K562 (cell line): ENCODE results near the gene TEDC1. TPM values are rescaled to one million over a fixed set of nuclear protein-coding genes. Genes with fewer than 3 reads are reported as not detected.

ENCODE experiments used
- BRF1 ChIP-seq: IDR thresholded peaks from 3 replicates; pipeline ENCODE4 v1.6.1; 2011; ENCODE audit warnings: borderline replicate concordance, mild to moderate bottlenecking; ENCODE audit not compliant: insufficient read length; ENCODE audit errors: extremely low read depth
- BRF2 ChIP-seq: IDR thresholded peaks from 3 replicates; pipeline ENCODE4 v1.6.1; 2011; ENCODE audit warnings: borderline replicate concordance, mild to moderate bottlenecking; ENCODE audit not compliant: insufficient read length, insufficient read depth
- ESRRB ChIP-seq: fragments of 250-450 bp; sonication (Bioruptor Pico); IDR thresholded peaks from 2 replicates; pipeline ENCODE4 v1.5.0; 2020; ENCODE audit warnings: mild to moderate bottlenecking, moderate library complexity, borderline replicate concordance
- ETS2 ChIP-seq: IDR thresholded peaks from 2 replicates; pipeline ENCODE4 v1.6.1; 2016; ENCODE audit warnings: borderline replicate concordance, missing genetic modification characterization, mild to moderate bottlenecking, moderate library complexity, missing compliant biosample characterization; ENCODE audit not compliant: poor library complexity, severe bottlenecking
- L3MBTL2 ChIP-seq: fragments of 450-650 bp; IDR thresholded peaks from 2 replicates; pipeline ENCODE4 v1.6.1; 2016; ENCODE audit warnings: mild to moderate bottlenecking, moderate library complexity
- NRF1 ChIP-seq, 2 experiments: fragments of 450-650 bp; IDR thresholded peaks in 1 of 2; conservative IDR thresholded peaks in 1 of 2; 2 replicates each; pipeline ENCODE4 v1.6.1; 2014; ENCODE audit warnings: mild to moderate bottlenecking in 2 of 2
- PHTF2 ChIP-seq: fragments of 250-450 bp; sonication (Bioruptor Pico); IDR thresholded peaks from 2 replicates; pipeline ENCODE4 v1.5.0; 2021; ENCODE audit warnings: mild to moderate bottlenecking
- PTRF ChIP-seq: fragments of 450-650 bp; IDR thresholded peaks from 2 replicates; pipeline ENCODE4 v1.6.1; 2016; ENCODE audit warnings: mild to moderate bottlenecking, missing genetic modification characterization, missing compliant biosample characterization
- RAD21 ChIP-seq, 2 experiments: fragments of 250-450 bp in 1 of 2; fragments of 450-650 bp in 1 of 2; sonication (Bioruptor Pico) in 1 of 2; formaldehyde crosslinking in 1 of 2; IDR thresholded peaks in 1 of 2; conservative IDR thresholded peaks in 1 of 2; 2 replicates each; pipeline versions ENCODE4 v1.4.0 to v1.8.0; 2020 to 2022; ENCODE audit warnings: mild to moderate bottlenecking in 2 of 2, moderate library complexity in 1 of 2
- REST ChIP-seq, 2 experiments: fragments of 450-650 bp; formaldehyde crosslinking in 1 of 2; IDR thresholded peaks; 2 replicates each; pipeline versions ENCODE4 v1.4.0 to v1.6.1; 2014 to 2020; ENCODE audit warnings: mild to moderate bottlenecking in 2 of 2, borderline replicate concordance in 1 of 2, low read depth in 1 of 2
- SIN3A ChIP-seq, 2 experiments: fragments of 150-350 bp in 1 of 2; IDR thresholded peaks; 2 replicates each; pipeline ENCODE4 v1.6.1; 2011 to 2016; ENCODE audit warnings: borderline replicate concordance in 2 of 2, low read depth in 2 of 2, low read length in 2 of 2, mild to moderate bottlenecking in 2 of 2, moderate library complexity in 2 of 2; ENCODE audit not compliant: control insufficient read depth in 1 of 2
- SIX5 ChIP-seq, 2 experiments: IDR thresholded peaks; 2 replicates each; pipeline ENCODE4 v1.6.1; 2011; ENCODE audit warnings: low read length in 2 of 2, borderline replicate concordance in 1 of 2, low read depth in 1 of 2, mild to moderate bottlenecking in 1 of 2, moderate library complexity in 1 of 2; ENCODE audit not compliant: insufficient read depth in 1 of 2
- VEZF1 ChIP-seq: fragments of 200-800 bp; sonication (Bioruptor generic); IDR thresholded peaks from 2 replicates; pipeline ENCODE4 v1.6.1; 2017; ENCODE audit warnings: missing genetic modification characterization, missing compliant biosample characterization
- polyA plus RNA-seq, 8 experiments: library from polyadenylated mRNA; depleted of rRNA in 4 of 8; stranded (reverse) in 5 of 8; unstranded in 3 of 8; fragments of >200 nt; fragmentation: Nextera tagmentation in 2 of 8; fragmentation: Illumina TruSeq in 1 of 8; extraction: Ambion mirVana in 2 of 8; extraction: Trizol in 1 of 8; gene quantifications; 2 replicates each; pipeline versions ENCODE4 v1.2.1 to v1.2.3, GENCODE V29; 2011 to 2014; ENCODE audit warnings: inconsistent platforms in 1 of 8, missing spikeins in 1 of 8
- total RNA-seq, 7 experiments: library from RNA; depleted of rRNA in 6 of 7; stranded (reverse); fragments of >200 nt in 6 of 7; fragmentation: Illumina TruSeq in 2 of 7; extraction: Trizol in 2 of 7; gene quantifications; 2 replicates each; pipeline versions ENCODE4 v1.2.1 to v1.2.3, GENCODE V29; 2011 to 2021; ENCODE audit warnings: low replicate concordance in 1 of 7

TEDC1 gene
- total and polyA plus RNA-seq, 9 of the 15 experiments (the other 6 are each of a cell fraction or from before 2014, with no cell fraction given), result 0.21 to 28.3 (median 5.9) TPM

- TF ChIP-seq BRF1, result no peak
- TF ChIP-seq PHTF2, result no peak
- TF ChIP-seq ETS2 (tag), result no peak
- TF ChIP-seq RAD21 (CRISPR knock-in tag; conservative IDR thresholded peaks at IDR 0.05 in 1 of 2, IDR thresholded peaks at IDR 0.05 in 1 of 2), result peak; percentile 69 to 80
- TF ChIP-seq SIX5 (IDR thresholded peaks at IDR 0.05; ENCODE audit: borderline replicate concordance in 1 of 2, insufficient read depth in 1 of 2, low read depth in 1 of 2, low read length in 2 of 2), result no peak
- TF ChIP-seq BRF2, result no peak
- no peak for TF ChIP-seq SIN3A (IDR thresholded peaks at IDR 0.05; ENCODE audit: borderline replicate concordance in 2 of 2, control insufficient read depth in 1 of 2, low read depth in 2 of 2, low read length in 2 of 2)
- TF ChIP-seq L3MBTL2, result peak; percentile 75
- no peak for TF ChIP-seq PTRF (tag)
- peak; percentile 73 for TF ChIP-seq VEZF1 (CRISPR knock-in tag)
- TF ChIP-seq NRF1 (conservative IDR thresholded peaks at IDR 0.05 in 1 of 2, IDR thresholded peaks at IDR 0.05 in 1 of 2), result peak; percentile 64 to 67
- no peak for TF ChIP-seq ESRRB
- peak; percentile 63 for TF ChIP-seq REST (IDR thresholded peaks at IDR 0.05; ENCODE audit: borderline replicate concordance)
- TF ChIP-seq REST (CRISPR knock-in tag; IDR thresholded peaks at IDR 0.05; ENCODE audit: low read depth), result no peak
Measured at GRCh38 chr14:105527826-105528585, 37.0 kb downstream of the TEDC1 start (continued).
